ENCODE measurements around the gene ACTN2.

Gene ACTN2

GRCh38 chr1:236691348-236691747 is 5.0 kb downstream of the ACTN2 start:
- no peak for DNase-seq (ENCODE audit: low read depth in 2 of 2)

DNA sequence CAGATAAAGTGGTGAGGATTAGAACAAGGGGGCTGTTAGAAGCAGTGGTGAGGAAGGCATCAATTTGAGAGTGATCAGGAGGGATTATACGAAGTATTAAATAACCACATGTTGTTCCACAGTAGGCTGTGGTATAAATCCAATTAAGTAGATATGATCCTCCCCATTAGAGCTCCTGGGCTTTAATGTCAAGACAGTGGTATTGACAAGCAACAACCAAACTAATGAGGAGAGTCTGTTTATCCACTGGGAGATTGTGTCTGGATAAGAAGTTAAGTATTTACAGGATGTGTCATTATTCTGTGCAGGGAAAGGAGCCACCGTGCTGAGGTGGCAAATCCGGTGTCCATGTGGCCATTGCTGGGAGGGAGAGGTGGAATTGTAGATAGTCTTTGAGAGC is 5.8 kb downstream of the ACTN2 start:
- no peak for DNase-seq (ENCODE audit: low read depth in 2 of 2)

GRCh38 chr1:236692742-236693141 is 6.4 kb downstream of the ACTN2 start:
- no peak for DNase-seq (ENCODE audit: low read depth in 2 of 2)

DNA sequence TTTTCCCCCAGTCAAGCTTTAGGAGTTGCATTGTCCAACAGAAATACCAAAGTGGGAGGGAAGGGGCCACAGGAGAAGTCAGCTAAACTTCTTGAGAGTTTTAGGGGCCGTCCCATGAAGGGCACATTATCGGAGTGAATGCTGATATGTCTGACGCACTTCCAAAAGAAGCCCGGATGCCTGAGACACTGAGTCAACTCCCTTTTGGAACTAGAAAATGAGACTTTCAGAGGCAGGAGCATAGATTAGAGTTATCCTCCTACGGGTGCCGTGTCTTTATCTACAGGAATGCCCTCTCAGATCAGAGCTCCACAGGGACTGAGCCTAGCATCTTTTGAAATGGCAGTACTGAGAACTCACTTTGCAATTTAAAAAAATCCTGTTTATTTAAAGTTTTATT is 13.1 kb downstream of the ACTN2 start:
- no peak for DNase-seq (ENCODE audit: low read depth in 2 of 2)

DNA sequence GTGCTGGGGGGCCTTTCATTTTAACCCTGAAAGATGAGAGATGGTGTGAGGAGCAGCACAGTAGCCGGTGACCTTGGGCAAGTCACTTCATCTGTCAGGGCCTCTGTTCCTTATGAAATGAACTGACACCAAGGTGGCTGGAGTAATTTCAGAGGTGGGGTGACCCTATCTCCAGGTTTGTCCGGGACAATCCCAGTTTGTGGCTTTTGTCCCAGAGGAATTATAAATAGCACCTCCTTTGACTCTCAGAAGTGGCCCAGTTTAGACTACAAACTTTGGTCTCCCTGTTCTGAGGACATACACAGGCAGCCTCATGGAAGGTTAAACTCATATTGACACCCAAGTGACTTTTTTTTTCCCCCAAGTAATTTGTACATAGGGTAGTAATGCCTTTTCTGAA is 14.6 kb downstream of the ACTN2 start:
- DNase-seq (ENCODE audit: low read depth in 2 of 2), result no peak

GRCh38 chr1:236701782-236702181 is 15.5 kb downstream of the ACTN2 start:
- DNase-seq (ENCODE audit: low read depth in 2 of 2), result no peak

DNA sequence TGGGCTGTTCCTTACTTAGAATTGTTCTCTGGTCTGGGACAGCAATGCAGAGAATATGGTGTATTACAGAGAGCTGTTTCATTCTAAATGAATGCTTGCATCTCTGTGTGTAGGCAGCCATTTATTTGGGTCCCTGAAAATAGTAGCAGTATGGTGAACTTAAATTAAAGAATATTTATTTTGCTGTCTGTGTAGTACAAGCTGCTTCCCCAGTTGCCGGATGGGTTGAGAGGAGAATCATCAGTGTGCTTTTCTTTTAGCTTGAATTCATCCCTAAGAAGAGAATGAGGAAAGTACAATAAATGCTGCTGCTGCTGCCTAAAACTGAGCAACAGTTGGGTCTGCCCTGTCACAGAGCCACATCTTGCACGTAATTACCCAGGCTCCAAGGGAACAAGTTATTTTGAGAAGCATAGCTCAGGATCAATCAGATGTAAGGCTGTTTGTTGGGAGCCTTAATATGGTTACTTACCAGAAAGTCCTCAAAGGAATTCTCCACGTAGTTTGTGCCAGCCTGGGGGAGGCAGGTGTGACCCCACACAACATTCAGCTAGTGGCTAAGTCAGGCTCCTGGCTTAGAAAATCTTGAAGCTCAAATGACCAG is 16.6 kb downstream of the ACTN2 start:
- no peak for DNase-seq (ENCODE audit: low read depth in 2 of 2)

GRCh38 chr1:236705771-236706170 is 19.5 kb downstream of the ACTN2 start:
- DNase-seq (ENCODE audit: low read depth in 2 of 2), result no peak

DNA sequence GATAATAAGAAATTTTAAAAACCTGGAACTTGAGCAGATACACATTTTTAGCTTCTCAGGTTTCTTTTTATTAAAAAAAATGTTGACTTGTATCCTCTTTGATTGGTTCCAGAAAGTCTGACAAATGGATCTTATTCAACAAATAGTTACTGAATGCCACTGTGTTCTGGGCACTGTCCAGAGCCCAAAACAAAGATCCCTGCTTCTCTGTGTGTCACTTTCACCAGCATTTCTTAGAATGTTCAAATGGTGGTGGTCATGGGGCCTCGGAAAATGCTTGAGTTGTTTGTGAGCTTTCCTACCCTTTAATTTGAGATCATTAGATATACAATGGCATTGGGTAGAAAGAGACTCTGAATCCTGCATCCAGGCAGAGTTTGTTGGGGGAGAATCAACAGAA is 19.9 kb downstream of the ACTN2 start:
- no peak for DNase-seq (ENCODE audit: low read depth in 2 of 2)

DNA sequence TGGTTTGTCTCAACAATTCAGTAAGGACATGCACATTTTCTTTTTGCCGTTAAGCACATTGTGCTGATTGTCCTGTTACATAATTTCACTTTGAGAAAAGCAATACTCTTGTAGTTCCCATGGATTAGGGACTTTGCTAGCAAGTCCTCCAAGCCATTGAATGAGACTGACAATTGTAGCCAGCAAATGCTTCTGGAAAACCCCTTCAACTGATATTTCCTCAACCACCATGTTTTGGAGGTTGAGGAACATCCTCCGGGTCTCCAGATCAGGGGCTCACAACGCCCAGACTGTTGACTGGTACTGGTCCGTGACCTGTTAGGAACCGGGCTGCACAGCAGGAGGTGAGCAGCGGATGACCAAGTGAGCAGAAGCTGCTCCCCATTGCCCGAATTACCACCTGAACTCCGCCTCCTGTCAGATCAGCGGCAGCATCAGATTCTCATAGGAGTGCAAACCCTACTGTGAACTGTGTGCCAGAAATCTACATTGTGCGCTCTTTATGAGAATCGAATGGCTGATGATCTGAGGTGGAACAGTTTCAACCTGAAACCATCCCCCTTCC is 24.1 kb downstream of the ACTN2 start:
- no peak for DNase-seq (ENCODE audit: low read depth in 2 of 2)

DNA sequence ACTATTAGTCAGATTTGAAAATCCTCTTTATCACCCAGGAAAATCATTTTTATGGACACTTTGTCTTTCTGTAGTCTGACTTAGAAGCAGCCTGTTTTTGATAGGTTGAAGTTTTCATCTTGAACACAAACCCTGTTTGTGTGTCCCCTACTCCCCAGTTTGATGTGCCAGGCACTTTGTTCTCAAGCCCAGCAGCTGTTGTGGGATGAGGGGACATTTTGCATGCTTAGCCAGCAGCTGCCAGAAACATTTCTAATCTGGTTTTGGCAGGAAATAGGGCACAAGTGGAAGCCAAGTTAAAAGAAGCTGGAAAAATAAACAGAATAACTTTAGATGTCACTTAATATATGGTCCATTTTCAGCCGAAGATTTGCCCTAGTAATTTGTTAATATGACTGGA is 29.9 kb downstream of the ACTN2 start:
- DNase-seq (ENCODE audit: low read depth in 2 of 2), result no peak

DNA sequence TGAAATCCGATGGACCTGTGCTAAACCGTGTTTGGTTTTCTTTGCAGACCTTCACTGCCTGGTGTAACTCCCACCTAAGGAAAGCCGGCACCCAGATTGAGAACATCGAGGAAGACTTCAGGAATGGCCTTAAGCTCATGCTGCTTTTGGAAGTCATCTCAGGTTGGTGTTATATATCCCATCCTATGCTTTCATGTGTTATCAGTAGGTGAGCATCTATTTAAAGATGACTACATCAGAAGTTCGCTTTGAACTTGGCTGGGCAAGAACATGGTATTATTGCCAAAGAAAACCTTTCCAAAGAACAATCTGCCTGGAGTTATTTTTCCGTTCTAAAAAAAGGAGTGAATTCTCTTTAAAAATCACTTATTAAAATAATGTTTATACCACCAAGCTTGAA is 31.5 kb downstream of the ACTN2 start:
- DNase-seq (ENCODE audit: low read depth in 2 of 2), result no peak

DNA sequence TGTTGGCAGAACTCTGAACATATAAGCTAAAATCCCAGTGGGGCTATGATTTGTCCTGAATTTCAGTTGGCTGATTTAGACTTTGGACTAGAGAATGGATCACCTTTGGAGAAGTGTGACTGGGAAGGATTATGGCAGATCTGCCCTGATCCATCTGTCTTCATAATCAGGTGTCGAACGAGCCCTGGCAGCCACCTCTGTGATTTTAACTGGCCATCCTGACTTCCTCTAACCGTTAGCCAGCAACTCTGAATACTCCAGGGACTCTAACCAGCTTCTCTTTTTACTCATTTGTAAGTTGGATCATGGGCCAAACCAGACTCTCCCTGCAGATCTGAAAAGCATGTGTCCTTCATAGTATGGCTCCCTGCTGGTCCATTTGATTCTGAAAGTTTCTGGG is 32.0 kb downstream of the ACTN2 start:
- no peak for DNase-seq (ENCODE audit: low read depth in 2 of 2)

DNA sequence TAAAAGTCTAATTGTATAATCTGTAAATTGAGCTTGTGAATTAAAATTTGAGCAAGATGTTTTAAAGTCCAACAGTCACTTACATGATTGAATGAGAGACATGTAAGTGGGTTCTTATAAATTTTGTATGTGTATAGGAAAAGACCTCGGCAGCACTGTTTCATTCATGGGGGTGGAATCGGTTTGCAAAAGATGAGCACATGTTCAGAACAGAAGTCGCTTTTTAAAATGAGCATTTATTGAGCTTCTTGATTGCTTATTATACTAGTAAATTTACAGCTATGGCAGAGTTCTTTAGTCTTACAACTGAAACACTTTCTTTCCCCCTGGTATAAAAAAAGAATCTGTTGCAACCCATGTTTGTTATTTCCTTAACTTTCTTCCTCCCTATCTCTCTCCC is 33.9 kb downstream of the ACTN2 start:
- DNase-seq (ENCODE audit: low read depth in 2 of 2), result no peak

DNA sequence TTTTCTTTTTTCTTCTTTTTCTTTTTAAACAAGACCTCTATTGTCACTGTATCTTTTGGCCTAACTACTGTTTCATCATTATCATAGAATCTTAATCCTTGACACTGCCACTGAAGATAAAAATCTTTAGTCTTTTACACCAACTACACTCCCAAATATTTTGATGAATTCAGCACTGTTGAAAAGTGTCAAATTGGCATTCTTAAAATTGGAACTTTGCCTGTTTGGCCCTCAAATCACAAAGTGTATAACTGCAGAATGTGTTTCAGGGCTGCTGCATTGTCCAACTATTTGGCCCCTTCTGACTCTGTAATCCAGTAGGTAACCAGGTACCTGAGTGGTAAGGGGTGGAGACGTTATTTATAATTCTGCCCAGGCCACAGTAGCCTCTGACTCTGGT is 34.3 kb downstream of the ACTN2 start:
- DNase-seq (ENCODE audit: low read depth in 2 of 2), result no peak

DNA sequence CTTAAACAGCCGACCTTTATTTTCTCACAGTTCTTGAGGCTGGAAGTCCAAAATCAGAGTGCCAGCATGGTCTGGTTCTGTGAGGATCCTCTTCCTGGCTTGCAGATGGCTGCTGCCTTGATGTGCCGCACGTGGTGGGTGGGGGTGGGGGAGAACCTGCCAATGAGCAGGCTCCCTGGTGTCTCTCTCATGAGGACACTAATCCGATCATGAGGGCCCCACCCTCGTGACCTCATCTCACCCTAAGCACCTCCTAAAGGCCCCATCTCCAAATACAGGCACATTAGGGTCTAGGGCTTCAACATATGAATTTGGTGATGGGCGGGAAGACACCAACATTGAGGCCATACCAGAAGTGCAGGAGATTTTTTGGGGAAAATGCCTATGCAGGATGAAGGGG is 37.8 kb downstream of the ACTN2 start:
- DNase-seq (ENCODE audit: low read depth in 2 of 2), result no peak

GRCh38 chr1:236724506-236724905 is 38.2 kb downstream of the ACTN2 start:
- DNase-seq (ENCODE audit: low read depth in 2 of 2), result no peak

- no peak for DNase-seq (ENCODE audit: low read depth in 2 of 2)
Observed at GRCh38 chr1:236725668-236726067, 39.4 kb downstream of the ACTN2 start.

GRCh38 chr1:236727521-236727920 is 41.2 kb downstream of the ACTN2 start:
- no peak for DNase-seq (ENCODE audit: low read depth in 2 of 2)

DNA sequence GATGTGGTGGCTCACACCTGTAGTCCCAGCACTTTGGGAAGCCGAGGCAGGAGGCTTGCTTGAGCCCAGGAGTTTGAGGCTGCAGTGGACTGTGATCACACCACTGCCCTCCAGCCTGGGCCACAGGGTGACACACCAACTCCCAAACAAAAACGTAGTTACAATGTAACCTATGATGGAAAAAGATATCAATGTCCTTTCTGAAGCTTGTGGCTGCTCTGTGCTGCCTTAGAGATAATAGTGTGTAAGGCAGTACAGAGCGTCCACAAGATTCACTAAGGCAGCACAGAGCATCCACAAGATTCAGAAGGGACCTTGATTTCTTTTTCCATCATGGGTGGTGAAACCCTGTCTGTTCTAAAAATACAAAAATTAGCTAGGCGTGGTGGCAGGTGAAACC is 42.5 kb downstream of the ACTN2 start:
- no peak for DNase-seq (ENCODE audit: low read depth in 2 of 2)

DNA sequence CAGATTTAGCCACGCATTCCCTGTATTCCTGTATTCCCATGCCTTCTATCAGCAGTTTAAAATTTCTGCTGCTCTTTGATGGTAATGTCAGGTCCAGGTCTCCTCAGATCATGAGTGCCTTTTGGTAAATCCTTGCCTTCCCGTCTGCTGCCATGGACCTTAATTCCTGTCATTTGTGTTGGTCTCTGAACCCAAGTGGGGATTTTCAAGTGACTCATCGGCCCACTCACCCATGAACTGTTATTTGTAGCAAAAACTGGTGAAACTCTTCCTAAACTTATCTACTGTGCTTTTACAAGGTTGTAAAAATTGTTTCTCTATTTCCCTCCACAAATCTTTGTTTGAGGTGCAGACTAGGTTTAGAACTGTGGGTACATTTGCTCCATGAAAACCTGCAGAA is 47.4 kb downstream of the ACTN2 start:
- DNase-seq (ENCODE audit: low read depth in 2 of 2), result no peak

DNA sequence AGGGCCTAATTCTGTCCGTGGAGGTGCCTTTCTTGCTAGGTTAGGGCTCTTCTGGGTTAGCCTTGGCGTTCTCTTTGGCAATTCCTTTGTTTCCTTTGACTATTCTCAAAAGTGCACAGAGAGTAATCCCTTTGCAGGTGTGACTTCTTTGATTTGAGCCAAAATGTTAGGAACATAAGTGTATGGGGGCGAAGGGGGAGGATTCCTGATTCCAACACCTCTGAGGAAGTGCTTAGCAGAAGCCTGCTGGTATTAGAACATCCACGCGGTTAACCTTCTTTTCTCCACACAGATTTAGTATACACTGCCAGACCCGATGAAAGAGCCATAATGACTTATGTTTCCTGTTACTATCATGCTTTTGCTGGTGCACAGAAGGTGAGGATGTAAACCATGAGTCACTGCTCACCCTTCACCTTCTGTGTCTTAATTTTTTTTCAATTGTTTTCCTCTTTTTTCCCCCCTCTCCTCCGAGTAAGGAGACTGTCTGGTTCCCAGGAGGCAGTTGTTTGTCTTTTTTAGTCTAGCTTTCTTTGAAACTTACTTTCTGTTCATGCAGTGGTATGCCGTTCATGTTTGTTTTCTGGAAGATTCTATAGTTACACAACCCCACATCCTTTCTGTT is 48.0 kb downstream of the ACTN2 start:
- no peak for DNase-seq (ENCODE audit: low read depth in 2 of 2)

DNA sequence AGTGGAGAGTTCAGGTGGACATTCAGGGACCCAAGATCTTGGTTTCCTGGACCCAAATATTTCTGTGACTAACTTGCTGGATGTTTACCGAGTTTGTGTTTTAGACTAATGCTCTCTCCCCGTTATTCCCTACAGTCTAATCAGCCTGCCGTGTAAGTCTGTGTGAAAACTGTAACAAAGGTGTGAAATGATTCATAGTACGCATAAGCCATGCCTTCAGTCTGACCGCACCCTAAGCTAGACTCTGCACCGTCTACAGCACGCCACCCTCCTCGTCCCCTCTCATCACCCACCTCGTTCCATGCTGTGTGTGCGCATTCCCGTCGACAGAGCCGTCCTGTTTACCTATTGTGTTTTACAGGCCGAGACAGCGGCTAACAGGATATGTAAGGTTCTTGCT is 50.5 kb downstream of the ACTN2 start:
- no peak for DNase-seq (ENCODE audit: low read depth in 2 of 2)

GRCh38 chr1:236741753-236742152 is 55.5 kb downstream of the ACTN2 start:
- no peak for DNase-seq (ENCODE audit: low read depth in 2 of 2)

All from stimulated activated CD8-positive, alpha-beta memory T cell treated with anti-CD3 and anti-CD28 coated beads, Interleukin-7, amount 100 ng/mL, for 4 hours (primary cell).